GM12878 (cell line): ENCODE data around the gene VANGL2. TPM values are rescaled to one million over a fixed set of nuclear protein-coding genes. Genes with fewer than 3 reads are reported as not detected.

Source experiments
- ATAC-seq: fragments of 200-7000 bp; cut with Tn5 transposase; 3 replicates; pipeline ENCODE4 v1.9.1; 2020; ENCODE audit warnings: mild to moderate bottlenecking, moderate library complexity
- BruUV-seq: library from RNA; stranded (reverse); fragments of 400-500 nt; replicated peaks from 2 replicates; lab custom pipeline; 2021; lab: Mats Ljungman, UMichigan
- CTCF ChIA-PET: fragments of 300-600 bp; sonication (Branson Sonifier 250); formaldehyde crosslinking; extraction: SDS; loops from one replicate; lab custom pipeline; 2021; ENCODE audit warnings: inconsistent platforms; lab: Yijun Ruan, JAX
- POLR2A ChIA-PET: fragments of 350-600 bp; formaldehyde crosslinking; extraction: SDS; loops from one replicate; lab custom pipeline; 2021; ENCODE audit warnings: inconsistent platforms; lab: Charles Lee
- RAD21 ChIA-PET: fragments of 300-600 bp; sonication (Branson Sonifier 250); formaldehyde crosslinking; loops from one replicate; lab custom pipeline; 2023; ENCODE audit warnings: antibody characterized with exemption; ENCODE audit not compliant: unreplicated experiment; lab: Charles Lee
- SMC1A ChIA-PET: fragments of 300-600 bp; sonication (Branson Sonifier 250); formaldehyde crosslinking; loops from one replicate; lab custom pipeline; 2023; ENCODE audit not compliant: unreplicated experiment, uncharacterized antibody; lab: Charles Lee
- DNase-seq: peaks from one replicate; pipeline ENCODE4 v3.0.0-alpha.2; 2011; ENCODE audit warnings: low read depth, low spot score
- FAIRE-seq: peaks from 3 replicates; lab custom pipeline; 2011; peaks lifted over from hg19 to GRCh38; lab: Jason Lieb, UNC
- H2AFZ ChIP-seq: 2 replicates; pipeline ENCODE4 v1.6.0; 2011; ENCODE audit warnings: low read depth, low read length, control low read depth; ENCODE audit not compliant: control insufficient read depth
- H3K27ac ChIP-seq: 2 replicates; pipeline ENCODE4 v1.5.1; 2011; ENCODE audit warnings: control low read depth; ENCODE audit not compliant: control insufficient read depth, insufficient read depth
- H3K27me3 ChIP-seq, 2 experiments: replicated peaks in 1 of 2; 2 replicates each; pipeline versions ENCODE4 v1.6.0 to v1.6.1; 2011; ENCODE audit warnings: low read length in 1 of 2; ENCODE audit not compliant: control insufficient read depth in 2 of 2, insufficient read depth in 2 of 2
- H3K36me3 ChIP-seq, 2 experiments: 2 replicates each; pipeline ENCODE4 v1.5.1; 2011; ENCODE audit warnings: low read length in 1 of 2; ENCODE audit not compliant: control insufficient read depth in 2 of 2, insufficient read depth in 2 of 2
- H3K4me1 ChIP-seq: 2 replicates; pipeline ENCODE4 v1.6.1; 2011; ENCODE audit warnings: mild to moderate bottlenecking, low read length, moderate library complexity, mixed read lengths; ENCODE audit not compliant: control insufficient read depth, insufficient read depth
- H3K4me2 ChIP-seq: 2 replicates; pipeline ENCODE4 v1.6.0; 2011; ENCODE audit warnings: control low read depth; ENCODE audit not compliant: control insufficient read depth, insufficient read depth
- H3K4me3 ChIP-seq: fragments of 200-600 bp; sonication (generic); 2 replicates; pipeline ENCODE4 v1.5.1; 2016
- H3K79me2 ChIP-seq: 2 replicates; pipeline ENCODE4 v1.6.0; 2011; ENCODE audit warnings: low read length; ENCODE audit not compliant: control insufficient read depth, insufficient read depth
- H3K9ac ChIP-seq: 2 replicates; pipeline ENCODE4 v1.8.0; 2011; ENCODE audit warnings: low read length, control low read depth, mixed read lengths; ENCODE audit not compliant: control insufficient read depth, insufficient read depth
- H3K9me3 ChIP-seq: replicated peaks from 3 replicates; pipeline ENCODE4 v1.5.1; 2011; ENCODE audit warnings: mild to moderate bottlenecking, low read length; ENCODE audit not compliant: control insufficient read depth, insufficient read depth
- H4K20me1 ChIP-seq: 2 replicates; pipeline ENCODE4 v1.6.0; 2011; ENCODE audit not compliant: control insufficient read depth, insufficient read depth
- CHD1 ChIP-seq: IDR thresholded peaks from 2 replicates; pipeline ENCODE4 v1.6.1; 2012; ENCODE audit warnings: low read depth, low read length, improper control_type of control experiment
- RAD21 ChIP-seq: IDR thresholded peaks from 2 replicates; pipeline ENCODE4 v1.6.1; 2011; ENCODE audit warnings: mild to moderate bottlenecking, low read depth, low read length, moderate library complexity; ENCODE audit not compliant: insufficient read depth
- RFX5 ChIP-seq: IDR thresholded peaks from 2 replicates; pipeline ENCODE4 v1.6.1; 2011; ENCODE audit warnings: low read depth, low read length, improper control_type of control experiment
- whole genome bisulfite sequencing: methylation state at CpG from one replicate; pipeline ENCODE4 v1.1.6; 2016; ENCODE audit warnings: low lambda C conversion rate; ENCODE audit not compliant: insufficient replicate concordance, insufficient coverage; ENCODE audit errors: missing lambda C conversion rate; 5-methylcytosine and 5-hydroxymethylcytosine counted together
- in situ Hi-C: fragments of 300-500 bp; cut with MboI; formaldehyde crosslinking; loops from 9 replicates; pipeline ENCODE4 v1.14.3; 2018; ENCODE audit warnings: mixed read lengths
- intact Hi-C: fragments of 100-400 bp; cut with micrococcal nuclease; formaldehyde crosslinking; loops from one replicate; pipeline ENCODE4 v1.14.2; 2022; ENCODE audit not compliant: unreplicated experiment
- polyA plus RNA-seq, 11 experiments: library from polyadenylated mRNA; depleted of rRNA in 4 of 11; unstranded in 6 of 11; stranded (reverse) in 5 of 11; fragments of >200 nt; fragmentation: Nextera tagmentation in 4 of 11; fragmentation: Illumina TruSeq in 1 of 11; extraction: Ambion mirVana in 4 of 11; extraction: Trizol in 1 of 11; gene quantifications; 1 replicate in 1 of 11; 2 replicates in 10 of 11; pipeline versions ENCODE4 v1.2.1 to v1.2.3, GENCODE V29; 2011 to 2016; ENCODE audit warnings: inconsistent platforms in 2 of 11, missing spikeins in 2 of 11, low read depth in 1 of 11
- total RNA-seq, 4 experiments: library from RNA; depleted of rRNA in 3 of 4; stranded (reverse); fragments of >200 nt in 3 of 4; fragmentation: Illumina TruSeq in 1 of 4; extraction: Trizol in 1 of 4; gene quantifications; 2 replicates each; pipeline versions ENCODE4 v1.2.1 to v1.2.3, GENCODE V29; 2013 to 2021
- TF ChIP-seq, protein P1 (sequence below), 3 experiments: IDR thresholded peaks in 2 of 3; conservative IDR thresholded peaks in 1 of 3; 2 replicates each; pipeline ENCODE4 v1.5.1; 2011; ENCODE audit warnings: low read depth in 3 of 3, low read length in 3 of 3, mild to moderate bottlenecking in 3 of 3, control low read depth in 2 of 3, moderate library complexity in 2 of 3, inconsistent platforms in 1 of 3, mixed read lengths in 1 of 3; ENCODE audit not compliant: control insufficient read depth in 2 of 3, insufficient read depth in 1 of 3; ENCODE audit errors: extremely low read depth in 1 of 3
- TF ChIP-seq, protein P2 (sequence below): fragments of 450-650 bp; formaldehyde crosslinking; IDR thresholded peaks from 2 replicates; pipeline ENCODE4 v1.5.0; 2022; ENCODE audit warnings: mild to moderate bottlenecking, missing genetic modification characterization

The VANGL2 gene
- total and polyA plus RNA-seq, 10 of the 15 experiments (the other 5 are each of a cell fraction or from before 2014, with no cell fraction given): 0.10 to 5.0 (median 0.27) TPM

DNA sequence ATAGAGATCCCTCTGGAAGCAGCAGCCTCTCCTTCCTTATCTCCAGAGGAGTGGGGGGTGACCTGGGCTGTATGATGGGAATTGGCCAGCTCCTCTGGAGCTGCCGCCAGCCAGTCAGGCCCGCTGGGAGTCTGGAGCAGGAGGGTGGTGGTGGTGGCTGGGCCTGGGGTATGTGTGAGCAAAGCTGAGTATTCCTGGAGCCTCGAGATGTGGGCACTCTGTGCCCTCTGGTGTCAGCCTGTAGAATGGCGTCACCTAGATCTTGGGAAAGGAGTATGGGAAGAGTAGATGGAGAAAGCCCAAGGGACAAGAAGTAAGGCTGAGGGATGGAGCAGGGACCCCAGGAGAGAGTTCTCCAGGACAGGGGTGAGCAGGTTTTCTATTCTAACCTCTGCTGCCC lies 16.0 kb downstream of the VANGL2 start:
- FAIRE-seq (no peak), DNase-seq (no peak), ATAC-seq (peak; percentile 56)
- in situ Hi-C loops (loop anchor here (25.0 kb wide), 1 partner anchor 546 kb away; the partner anchor contains the start of gene ITLN2), intact Hi-C loops (no loop called here)
- no peaks in the 10 kb centered on the region for H3K9me3 ChIP-seq
- no peaks in the 10 kb centered on the region for H3K79me2 ChIP-seq
- no peaks in the 10 kb centered on the region for H3K36me3 ChIP-seq
- H3K27ac ChIP-seq: no peak overlapping the region
- H3K4me3 ChIP-seq: no peak overlapping the region
- TF ChIP-seq, protein P1, sequence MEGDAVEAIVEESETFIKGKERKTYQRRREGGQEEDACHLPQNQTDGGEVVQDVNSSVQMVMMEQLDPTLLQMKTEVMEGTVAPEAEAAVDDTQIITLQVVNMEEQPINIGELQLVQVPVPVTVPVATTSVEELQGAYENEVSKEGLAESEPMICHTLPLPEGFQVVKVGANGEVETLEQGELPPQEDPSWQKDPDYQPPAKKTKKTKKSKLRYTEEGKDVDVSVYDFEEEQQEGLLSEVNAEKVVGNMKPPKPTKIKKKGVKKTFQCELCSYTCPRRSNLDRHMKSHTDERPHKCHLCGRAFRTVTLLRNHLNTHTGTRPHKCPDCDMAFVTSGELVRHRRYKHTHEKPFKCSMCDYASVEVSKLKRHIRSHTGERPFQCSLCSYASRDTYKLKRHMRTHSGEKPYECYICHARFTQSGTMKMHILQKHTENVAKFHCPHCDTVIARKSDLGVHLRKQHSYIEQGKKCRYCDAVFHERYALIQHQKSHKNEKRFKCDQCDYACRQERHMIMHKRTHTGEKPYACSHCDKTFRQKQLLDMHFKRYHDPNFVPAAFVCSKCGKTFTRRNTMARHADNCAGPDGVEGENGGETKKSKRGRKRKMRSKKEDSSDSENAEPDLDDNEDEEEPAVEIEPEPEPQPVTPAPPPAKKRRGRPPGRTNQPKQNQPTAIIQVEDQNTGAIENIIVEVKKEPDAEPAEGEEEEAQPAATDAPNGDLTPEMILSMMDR (IDR thresholded peaks at IDR 0.05 in 2 of 3, conservative IDR thresholded peaks at IDR 0.05 in 1 of 3; ENCODE audit: control insufficient read depth in 2 of 3, extremely low read depth in 1 of 3, insufficient read depth in 1 of 3, low read depth in 3 of 3, low read length in 3 of 3): peak in 2 of 3 experiments; percentile 37 to 40; a peak in 3 of 6 replicates
- TF ChIP-seq RAD21: peak; percentile 39; the same call in 1 of the 2 replicates
- TF ChIP-seq CHD1: no peak
- TF ChIP-seq, protein P2, sequence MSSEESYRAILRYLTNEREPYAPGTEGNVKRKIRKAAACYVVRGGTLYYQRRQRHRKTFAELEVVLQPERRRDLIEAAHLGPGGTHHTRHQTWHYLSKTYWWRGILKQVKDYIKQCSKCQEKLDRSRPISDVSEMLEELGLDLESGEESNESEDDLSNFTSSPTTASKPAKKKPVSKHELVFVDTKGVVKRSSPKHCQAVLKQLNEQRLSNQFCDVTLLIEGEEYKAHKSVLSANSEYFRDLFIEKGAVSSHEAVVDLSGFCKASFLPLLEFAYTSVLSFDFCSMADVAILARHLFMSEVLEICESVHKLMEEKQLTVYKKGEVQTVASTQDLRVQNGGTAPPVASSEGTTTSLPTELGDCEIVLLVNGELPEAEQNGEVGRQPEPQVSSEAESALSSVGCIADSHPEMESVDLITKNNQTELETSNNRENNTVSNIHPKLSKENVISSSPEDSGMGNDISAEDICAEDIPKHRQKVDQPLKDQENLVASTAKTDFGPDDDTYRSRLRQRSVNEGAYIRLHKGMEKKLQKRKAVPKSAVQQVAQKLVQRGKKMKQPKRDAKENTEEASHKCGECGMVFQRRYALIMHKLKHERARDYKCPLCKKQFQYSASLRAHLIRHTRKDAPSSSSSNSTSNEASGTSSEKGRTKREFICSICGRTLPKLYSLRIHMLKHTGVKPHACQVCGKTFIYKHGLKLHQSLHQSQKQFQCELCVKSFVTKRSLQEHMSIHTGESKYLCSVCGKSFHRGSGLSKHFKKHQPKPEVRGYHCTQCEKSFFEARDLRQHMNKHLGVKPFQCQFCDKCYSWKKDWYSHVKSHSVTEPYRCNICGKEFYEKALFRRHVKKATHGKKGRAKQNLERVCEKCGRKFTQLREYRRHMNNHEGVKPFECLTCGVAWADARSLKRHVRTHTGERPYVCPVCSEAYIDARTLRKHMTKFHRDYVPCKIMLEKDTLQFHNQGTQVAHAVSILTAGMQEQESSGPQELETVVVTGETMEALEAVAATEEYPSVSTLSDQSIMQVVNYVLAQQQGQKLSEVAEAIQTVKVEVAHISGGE: no peak
- TF ChIP-seq RFX5: no peak
- RAD21 ChIA-PET: interaction anchor here (0.6 to 1.0 kb wide), 2 partner anchors 125 to 160 kb away, joined by 3 to 4 read pairs; no protein-coding TSS in a partner anchor
- no peak overlapping the region for H2AFZ ChIP-seq
- SMC1A ChIA-PET: no interaction called here
- CTCF ChIA-PET: interaction anchor here (0.8 to 2.4 kb wide), 6 partner anchors 12 to 331 kb away, joined by 3 to 8 read pairs (median 3); no protein-coding TSS in a partner anchor
- no peaks in the 10 kb centered on the region for H3K4me1 ChIP-seq
- 23% methylated on average over 4 of the region's 4 CpGs for WGBS
- no peak overlapping the region for H3K4me2 ChIP-seq
- no peaks in the 10 kb centered on the region for H3K27me3 ChIP-seq
- BruUV-seq: no TSS peak
- POLR2A ChIA-PET: no interaction called here
- H3K9ac ChIP-seq: no peak overlapping the region
- no peaks in the 10 kb centered on the region for H4K20me1 ChIP-seq
